HG02870 (cell line): ENCODE measurements around the gene PPP2R5C.
"Not testable (repeated sequence)": the region's sequence is repeated elsewhere in the genome, so short reads cannot be mapped to it uniquely, and the experiment has no call there.

Experiments
- ATAC-seq: cut with Tn5 transposase; IDR thresholded peaks from one replicate; pipeline ENCODE4 v1.9.1; 2021; ENCODE audit warnings: mild to moderate bottlenecking, moderate library complexity; ENCODE audit not compliant: unreplicated experiment

PPP2R5C gene

DNA sequence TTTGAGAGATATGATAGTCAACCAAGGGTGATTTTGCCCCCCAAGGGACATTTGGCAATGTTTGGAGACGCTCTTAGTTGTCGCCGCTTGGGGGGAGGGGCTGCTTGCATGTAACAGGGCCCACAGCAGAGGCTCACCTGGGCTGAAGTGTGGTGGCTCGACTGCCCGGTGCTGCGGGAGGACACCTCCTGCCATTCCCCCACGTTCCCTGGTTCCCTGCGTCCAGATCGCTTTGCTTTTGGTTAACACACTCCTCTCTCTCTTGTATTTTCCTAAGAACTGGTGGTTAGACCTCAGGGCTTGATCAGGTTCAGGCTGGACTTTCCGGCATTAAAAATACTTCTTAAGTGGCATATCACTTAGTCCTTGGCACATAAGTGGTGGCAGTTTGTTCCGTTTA, 18.9 kb downstream of the PPP2R5C start:
- no peak for ATAC-seq

DNA sequence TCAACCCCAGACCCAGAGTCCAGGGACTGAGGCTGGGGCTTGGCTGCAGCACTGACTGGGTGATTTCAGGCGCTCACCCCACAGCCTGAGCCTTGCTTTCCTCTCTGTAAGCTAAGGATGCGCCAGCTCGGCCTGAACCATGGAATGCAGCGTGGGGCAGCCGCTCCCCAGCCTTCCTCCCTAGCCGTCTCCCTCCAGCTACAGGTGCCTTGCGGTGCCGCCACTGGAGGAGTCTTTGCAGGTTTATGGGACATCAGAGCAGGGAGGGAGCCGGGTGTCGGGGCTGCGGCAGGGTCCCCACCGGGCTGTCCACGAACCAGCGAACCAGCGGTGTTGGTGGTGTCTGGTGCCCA, 19.4 kb downstream of the PPP2R5C start:
- no peak for ATAC-seq

DNA sequence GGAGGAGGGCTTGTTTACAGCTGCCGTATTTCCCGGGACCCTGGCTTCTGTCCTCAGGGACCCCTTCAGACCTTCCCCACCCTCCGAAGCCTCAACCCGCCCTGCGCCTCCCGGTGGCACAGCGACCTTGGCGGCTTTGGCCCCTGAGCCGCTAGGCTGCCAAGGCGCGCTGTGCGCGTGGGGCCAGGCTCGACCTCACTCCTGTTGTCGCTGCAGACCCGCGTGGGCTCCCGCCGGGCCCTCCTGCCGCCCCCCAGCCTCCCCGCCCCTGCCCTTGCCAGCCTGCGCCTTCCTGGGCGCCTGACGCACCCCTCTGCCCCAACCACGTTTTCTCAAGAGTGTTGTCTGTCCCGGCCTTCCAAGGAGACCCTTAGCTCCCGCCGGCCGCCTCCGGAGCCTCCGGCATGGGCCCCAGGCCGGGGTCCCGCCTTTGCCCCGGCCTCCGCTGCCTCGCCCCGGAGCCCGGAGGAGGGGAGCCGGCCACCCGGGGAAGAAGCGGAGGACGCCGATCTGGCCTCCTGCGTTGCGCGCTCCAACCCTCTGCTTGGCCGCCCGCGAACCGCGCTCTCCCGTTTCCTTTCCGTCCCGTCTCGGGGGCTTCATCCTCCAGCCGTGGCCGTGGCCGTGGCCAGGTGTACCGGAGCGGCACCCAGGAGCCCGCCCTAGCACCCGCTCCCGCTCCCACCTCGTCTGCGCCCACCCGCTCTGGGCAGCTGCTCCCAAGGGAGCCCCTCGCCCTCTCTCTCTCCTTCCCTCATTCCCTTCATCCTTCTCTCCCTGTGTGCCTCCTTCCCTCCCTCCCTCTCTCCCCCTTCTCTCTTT, 19.9 kb downstream of the PPP2R5C start:
- no peak for ATAC-seq

DNA sequence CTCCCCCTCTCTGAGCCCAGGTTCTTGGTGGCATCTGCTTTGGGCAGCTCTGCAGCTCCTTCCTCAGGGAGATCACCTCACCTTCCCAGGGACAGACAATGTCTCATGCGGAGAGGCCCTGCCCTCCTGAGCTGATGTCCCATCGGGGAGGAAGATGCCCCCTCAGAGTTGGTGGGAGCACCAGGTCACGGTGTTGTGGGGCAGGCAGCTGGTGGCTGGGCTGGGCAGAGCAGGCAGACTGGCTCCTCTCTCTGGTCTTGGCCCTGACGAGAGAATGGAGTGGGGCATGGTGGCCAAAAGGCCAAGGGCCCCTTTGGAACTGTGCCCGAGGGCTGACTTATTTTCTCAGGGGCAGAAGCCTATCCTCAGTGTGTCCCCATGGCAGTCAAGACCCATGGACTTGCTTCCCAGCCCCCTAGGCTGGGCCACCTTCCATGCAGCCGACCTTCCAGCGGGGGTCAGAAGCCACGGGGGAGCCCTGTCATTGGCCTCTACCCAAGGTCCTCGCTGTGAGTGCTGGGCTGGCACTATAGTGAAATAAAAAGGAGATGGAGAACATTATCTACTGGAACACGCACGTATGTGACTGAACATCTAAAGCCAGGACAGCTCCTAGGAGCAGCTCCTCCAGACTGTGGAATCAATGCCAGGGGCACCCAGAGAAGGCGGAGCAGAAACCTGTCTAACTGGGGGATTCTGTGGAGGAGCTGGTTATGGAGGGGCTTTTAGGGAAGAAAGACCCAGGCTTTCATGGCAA, 21.9 kb downstream of the PPP2R5C start:
- no peak for ATAC-seq

DNA sequence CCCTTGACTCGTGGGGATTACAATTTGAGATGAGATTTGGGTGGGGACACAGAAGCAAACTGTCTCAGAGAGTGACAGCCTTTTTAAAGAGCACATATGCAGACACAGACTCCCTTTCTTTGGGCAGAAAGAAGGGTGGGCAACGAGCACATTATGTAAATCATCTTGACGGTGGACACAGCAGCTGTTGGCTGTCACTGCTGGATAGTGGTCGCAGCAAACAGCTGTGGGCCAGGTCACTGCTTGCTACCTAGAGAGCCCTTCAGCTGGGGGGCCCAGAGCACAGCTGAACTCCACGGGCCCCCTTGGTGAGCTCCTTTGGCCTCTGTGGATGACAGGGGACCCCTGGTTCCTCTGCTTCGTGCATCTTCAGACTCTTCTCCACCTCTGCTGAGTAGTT, 23.1 kb downstream of the PPP2R5C start:
- ATAC-seq: no peak

DNA sequence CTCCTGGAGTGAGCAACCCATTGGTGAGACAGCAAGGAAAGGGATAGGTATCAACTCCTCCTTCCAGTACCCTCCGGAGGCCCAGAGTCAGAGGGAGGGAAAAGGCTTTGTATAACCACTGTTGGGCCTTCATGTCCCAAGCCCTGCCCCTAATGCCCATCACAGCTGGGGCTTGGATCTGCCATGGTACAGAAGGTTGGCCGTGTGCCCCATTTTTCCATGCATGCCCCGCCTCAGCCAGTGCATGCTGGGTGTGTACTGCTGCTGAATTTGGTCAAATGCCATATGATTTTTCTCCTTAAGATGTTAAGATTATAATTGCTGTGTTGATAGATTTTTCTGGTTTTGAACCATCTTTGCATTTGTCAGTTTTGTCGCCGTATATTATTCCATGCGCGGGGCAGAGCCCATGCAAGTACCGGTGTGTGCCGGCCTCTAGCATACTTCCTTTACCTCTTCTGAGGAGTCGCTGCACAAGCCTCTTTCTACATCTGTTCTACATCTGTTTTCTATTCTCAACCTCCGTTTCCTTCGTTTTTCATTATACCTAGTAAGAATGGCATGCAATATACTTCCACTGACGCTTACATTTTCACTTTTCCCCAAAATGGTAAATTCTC, 26.6 kb downstream of the PPP2R5C start:
- no peak for ATAC-seq

DNA sequence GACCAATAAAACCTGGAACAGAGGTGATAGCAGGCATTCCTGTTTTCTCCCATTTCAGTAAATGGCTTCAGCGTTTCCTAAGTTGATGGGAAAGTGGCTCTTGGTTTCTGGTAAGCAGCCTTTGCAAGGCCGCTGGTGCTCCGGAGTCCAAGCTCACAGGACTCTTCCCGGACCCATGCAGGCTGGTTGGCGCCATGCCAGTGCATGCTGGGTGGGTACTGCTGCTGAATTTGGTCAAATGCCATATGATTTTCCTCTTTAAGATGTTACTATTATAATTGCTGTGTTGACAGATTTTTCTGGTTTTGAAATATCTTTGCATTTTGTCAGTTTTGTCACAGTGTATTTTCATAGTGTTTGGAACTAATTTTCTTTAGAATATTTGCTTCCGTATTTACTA, 27.7 kb downstream of the PPP2R5C start:
- no peak for ATAC-seq

DNA sequence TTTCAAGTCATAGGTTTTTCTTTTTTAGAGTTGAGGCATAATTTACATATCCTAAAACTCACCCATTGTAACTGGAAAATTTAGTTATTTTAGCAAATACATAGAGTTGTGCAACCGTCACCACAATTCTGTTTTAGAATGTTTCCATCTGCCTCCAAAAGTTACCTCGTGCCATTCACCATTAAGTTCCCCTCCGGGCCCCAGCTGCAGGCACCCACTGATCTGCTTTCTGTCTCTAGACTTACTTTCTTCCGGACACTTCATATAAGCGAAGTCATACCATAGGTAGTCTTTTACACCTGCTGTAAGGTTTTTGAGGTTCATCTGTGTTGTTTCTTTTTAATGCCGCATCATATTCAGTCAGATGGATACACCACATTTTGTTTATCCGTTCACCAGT, 28.7 kb downstream of the PPP2R5C start:
- ATAC-seq: no peak

DNA sequence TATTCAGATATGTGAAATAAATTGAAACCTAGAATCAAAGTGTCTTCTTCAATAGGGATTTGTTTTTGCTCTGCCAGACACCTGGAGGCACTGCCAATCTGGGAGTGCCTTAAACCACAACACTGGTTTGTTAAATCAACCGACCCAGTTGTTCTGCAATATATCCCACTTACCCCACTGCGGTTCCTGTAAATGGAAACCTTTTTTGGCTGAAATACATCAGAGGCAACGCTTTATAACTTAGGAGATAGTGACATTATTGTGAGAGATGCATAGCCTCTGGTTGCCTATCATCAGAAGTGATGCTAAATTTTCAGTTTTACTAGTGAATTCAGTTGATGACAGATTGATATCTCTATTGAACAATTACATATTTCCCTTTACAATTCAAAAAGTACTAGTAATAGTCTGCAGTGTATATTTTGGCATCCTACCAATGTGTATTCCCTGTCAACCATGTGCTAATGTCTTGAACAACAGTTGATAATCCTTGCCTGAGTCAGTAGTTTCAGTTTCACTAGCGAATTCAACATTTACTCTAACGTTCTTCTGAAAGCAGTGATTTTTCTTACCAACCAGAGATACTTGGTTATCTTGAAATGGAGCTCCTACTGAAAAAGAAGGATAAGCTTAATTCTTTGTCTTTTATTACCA, 30.5 kb downstream of the PPP2R5C start:
- ATAC-seq: no peak

DNA sequence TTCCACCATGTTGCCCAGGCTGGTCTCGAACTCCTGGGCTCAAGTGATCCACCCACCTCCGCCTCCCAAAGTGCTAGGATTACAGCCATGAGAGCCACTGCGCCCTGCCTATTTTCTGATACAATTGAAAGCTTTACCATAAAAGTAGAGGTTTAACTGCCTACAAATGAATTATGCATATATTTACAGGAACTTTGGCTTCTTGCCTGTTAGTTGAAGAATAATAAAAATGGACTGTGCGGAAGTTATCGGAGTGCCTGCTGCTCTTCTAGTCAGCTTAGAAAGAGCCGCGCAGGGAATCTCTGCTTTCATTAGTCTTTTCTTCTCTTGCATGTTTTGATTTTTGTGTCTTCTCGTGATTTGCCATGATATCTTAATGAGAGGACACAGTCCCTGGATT, 34.5 kb downstream of the PPP2R5C start:
- ATAC-seq: no peak

DNA sequence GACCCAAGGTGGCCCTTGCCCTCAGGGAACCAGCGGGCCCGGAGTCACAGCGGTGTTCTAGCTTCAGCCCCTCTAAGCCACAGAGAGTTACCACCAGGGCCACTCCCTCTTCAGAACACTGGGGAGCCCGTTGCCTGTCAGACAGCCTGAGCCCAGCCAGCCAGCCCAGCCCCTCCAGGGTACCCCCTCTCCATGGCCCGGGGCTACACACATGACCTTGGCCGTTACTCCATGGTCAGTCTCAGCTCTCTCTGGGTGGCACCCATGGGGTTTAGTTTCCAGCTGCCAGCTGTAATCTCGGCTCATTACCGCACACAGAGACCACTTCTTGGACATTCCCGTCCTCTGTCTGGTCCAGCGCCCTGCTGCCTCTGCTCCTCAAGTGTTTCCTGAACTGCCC, 35.0 kb downstream of the PPP2R5C start:
- ATAC-seq: no peak

DNA sequence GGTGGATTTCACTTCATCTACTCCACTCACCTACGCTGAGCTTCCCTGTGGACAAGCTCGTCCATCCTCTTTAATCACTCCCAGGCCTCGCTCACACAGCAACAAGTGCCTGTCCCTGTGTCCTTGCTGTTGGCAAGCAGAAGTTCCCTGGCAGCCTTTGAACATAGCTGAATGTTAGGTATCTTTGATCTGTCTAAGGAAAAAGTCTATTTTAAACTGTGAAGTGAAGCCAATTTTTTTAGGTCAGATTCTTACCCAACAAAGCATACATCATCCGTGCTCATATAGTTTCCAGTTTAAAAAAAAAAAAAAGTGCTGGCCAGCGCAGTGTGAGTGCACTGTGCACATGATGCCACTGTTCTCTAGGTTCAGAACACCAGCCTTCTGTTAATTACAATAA, 36.3 kb downstream of the PPP2R5C start:
- no peak for ATAC-seq

DNA sequence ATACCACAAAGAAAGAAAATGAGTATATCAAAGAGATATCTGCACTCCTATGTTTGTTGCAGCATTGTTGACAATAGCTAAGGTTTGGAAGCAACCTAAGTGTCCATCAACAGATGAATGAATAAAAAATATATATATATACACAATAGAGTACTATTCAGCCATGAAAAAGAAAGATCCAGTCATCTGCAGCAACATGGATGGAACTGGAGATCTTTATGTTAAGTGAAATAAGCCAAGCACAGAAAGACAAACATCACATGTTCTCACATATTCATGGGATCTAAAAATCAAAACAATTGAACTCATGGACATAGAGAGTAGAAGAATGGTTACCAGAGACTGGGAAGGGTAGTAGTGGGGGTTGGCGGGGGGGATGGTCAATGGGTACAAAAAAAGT, 42.9 kb downstream of the PPP2R5C start:
- not testable (repeated sequence) for ATAC-seq

DNA sequence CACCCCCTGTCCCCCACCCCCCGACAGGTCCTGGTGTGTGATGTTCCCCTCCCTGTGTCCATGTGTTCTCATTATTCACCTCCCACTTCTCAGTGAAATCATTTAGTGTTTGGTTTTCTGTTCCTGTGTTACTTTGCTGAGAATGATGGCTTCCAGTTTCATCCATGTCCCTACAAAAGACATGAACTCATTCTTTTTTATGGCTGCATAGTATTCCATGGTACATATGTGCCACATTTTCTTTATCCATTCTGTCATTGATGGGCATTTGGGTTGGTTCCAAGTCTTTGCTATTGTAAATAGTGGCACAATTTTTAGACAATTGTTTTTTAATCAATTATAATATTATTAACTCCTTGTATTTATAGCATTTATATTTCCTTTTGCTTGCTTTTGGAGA, 44.7 kb downstream of the PPP2R5C start:
- not testable (repeated sequence) for ATAC-seq

DNA sequence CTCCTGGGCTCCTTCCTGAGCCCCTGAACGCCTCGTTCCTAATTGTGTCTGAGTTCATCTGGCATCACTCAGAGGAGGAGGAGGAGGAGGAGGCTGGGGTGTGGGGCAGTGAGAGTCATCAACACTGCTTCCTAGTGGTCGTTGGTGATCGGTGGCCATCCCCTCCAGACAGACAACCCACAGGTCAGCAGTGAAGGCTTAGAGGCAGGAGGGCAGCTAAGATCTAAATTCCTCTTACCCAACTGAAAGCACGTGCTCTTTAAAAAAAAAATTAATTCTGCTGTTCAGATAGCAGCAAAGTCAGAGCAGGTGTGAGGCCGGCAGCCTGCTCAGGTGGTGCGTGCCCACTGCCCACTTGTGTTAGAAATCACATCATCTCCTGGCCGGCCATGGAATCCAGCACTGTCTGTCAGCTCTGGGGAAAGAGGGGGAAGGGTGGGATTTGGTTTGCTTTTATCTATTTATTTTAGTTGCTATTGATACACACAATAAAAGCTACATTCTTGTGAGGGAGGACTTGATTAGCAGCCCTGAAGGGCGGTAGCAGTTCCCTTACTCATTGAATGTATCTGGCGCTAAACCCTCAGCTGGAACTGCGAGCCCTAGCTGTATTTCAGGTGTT, 46.6 kb downstream of the PPP2R5C start:
- ATAC-seq: no peak

DNA sequence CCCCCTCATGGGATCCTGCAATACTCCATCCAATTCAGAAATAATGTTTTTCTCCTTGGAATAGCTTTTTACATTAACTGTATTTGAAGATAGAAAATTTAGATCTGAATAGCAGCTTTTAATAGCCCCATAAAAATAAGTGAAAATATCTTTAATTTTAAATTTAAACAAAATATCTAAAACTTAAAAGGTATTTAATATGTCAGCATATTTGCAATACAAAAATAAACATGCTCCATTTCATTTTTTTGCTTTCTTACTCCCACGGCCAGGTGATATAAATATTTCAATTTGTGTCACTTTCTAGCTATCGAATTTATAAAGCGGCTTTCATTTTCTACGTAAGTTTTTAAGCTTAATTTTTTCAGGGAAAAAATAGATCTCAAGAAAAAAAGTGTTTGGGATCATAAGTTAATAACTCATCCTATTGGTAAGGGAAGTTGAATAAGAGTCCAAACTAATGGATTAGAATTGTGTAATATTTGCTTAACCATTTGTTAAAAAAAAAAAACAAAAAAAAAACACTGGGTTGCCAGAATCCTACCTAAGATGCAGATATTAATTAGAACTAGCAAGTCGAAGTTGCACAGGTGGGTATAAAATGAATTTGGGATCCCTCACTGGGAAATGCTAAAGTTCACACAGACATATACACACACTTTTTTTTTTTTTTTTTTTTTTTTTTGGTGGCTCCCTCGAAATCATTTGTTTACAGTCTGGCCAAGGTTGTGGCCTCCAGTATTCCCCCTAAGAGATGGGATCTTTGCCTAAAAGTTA, 47.6 kb downstream of the PPP2R5C start:
- no peak for ATAC-seq

DNA sequence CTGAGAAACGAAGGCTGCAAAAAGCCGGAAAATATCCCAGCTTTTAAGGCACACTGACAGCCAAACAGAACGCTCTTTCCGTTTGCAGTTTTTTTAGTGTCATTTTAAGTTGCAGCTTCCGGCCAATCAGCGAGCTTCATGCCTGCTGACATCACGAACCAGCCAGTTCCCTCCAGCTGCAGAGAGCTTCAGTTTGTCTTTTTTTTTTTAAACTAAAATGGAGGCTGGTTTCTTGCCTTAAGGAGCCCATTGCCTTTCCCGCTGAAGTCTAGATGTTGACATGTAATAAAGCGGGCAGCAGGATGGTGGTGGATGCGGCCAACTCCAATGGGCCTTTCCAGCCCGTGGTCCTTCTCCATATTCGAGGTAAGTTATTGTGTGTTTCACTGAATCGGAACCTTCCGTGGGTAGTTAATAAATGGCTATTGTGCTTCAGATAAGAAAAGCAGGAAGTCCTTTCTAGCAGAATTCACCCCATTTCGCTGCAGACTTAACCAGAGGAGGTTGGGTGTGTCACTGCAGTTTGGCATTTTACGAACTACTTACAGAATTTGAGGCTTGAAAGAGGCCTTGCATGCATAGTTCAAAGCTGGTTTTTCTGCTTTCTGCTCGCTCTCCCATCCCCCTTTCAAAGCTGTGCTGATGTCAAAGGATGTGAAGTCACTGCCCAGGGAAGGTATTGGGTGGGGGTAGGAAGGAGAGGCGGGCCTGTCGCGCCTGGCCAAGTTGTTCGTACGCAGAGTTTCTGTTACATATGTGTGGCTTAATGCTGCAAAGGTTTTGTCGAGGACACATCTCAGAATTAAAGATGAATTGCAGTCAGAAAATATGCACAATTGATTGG, 48.4 kb downstream of the PPP2R5C start:
- ATAC-seq: peak; percentile 81

DNA sequence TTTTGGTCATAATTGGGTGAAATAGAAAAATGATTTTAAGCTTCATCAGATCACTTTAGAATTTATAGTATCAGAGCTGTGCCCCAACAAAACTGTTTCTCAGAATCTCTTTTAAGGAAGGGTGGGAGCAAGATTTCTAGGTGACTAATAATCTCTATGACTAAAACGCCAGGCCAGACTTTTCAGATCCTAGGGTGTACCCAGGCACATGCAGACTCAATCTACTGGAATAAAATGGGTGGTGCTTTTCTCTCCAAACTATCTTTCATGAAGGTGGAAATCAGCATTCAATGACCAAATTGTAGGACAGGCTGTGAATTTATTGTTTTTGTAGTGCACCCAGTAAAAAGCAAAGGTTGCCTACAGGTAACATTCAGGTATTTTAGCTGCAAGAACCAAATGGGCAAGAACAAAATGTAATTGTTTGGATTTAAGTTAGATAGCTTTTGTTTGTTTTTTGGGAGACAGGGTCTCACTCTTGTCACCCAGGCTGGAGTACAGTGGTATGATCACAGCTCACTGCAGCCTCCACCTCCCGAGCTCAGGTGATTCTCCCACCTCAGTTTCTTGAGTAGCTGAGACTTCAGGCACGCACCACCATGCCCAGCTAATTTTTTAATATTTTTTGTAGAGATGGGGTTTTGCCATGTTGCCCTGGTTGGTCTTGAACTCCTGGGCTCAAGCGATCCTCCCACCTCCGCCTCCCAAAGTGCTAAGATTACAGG, 49.5 kb downstream of the PPP2R5C start:
- no peak for ATAC-seq

DNA sequence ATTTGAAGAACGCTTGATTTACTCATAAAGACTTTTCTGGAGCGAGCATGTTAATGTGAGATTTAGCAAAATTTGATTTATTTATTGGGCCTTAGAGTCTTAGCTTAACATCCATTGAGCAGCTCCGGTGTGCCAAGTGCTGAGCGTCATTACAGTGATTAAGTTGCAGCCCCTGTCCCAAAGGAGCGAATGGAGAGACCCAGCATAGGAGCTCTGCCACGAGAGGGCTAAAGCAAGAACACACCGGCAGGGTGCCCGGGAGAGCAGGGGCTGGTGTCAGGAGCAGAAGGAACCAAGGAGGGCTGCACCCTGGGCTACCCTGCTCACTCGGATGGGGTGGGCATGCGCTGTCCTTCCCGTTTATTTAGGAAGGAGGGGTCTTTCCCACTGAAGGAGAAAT, 50.6 kb downstream of the PPP2R5C start:
- no peak for ATAC-seq
